Fibroblast of skin of left biceps (primary cell): ENCODE measurements around the gene DCDC1.

ENCODE experiments used
- DNase-seq, 2 experiments: peaks; one replicate each; pipeline ENCODE4 v3.0.0-alpha.2; 2013; ENCODE audit warnings: low read depth in 2 of 2

Gene DCDC1

GRCh38 chr11:30911247-30911646 is 458.3 kb downstream of the DCDC1 start:
- no peak for DNase-seq

- no peak for DNase-seq
These were observed 460.7 kb downstream of the DCDC1 start for GRCh38 chr11:30908857-30909256.

GRCh38 chr11:30908272-30908671 is 461.3 kb downstream of the DCDC1 start:
- no peak for DNase-seq

GRCh38 chr11:30902929-30903328 is 466.6 kb downstream of the DCDC1 start:
- no peak for DNase-seq

- DNase-seq: no peak
These were observed 474.5 kb downstream of the DCDC1 start for GRCh38 chr11:30895046-30895445.

GRCh38 chr11:30893318-30893717 is 476.2 kb downstream of the DCDC1 start:
- DNase-seq: no peak

- no peak for DNase-seq
These were observed 480.3 kb downstream of the DCDC1 start for GRCh38 chr11:30889143-30889794.

GRCh38 chr11:30879322-30880005 is 490.1 kb downstream of the DCDC1 start:
- no peak for DNase-seq

GRCh38 chr11:30878400-30878799 is 491.1 kb downstream of the DCDC1 start:
- DNase-seq: no peak

GRCh38 chr11:30876663-30877396 is 492.7 kb downstream of the DCDC1 start:
- DNase-seq: no peak

GRCh38 chr11:30876228-30876627 is 493.3 kb downstream of the DCDC1 start:
- no peak for DNase-seq

GRCh38 chr11:30875806-30876205 is 493.7 kb downstream of the DCDC1 start:
- DNase-seq: no peak

- no peak for DNase-seq
These were observed 495.5 kb downstream of the DCDC1 start for GRCh38 chr11:30873924-30874610.

- DNase-seq: no peak
These were observed 500.9 kb downstream of the DCDC1 start for GRCh38 chr11:30868626-30869081.

GRCh38 chr11:30863209-30863608 is 506.3 kb downstream of the DCDC1 start:
- DNase-seq: no peak

GRCh38 chr11:30861531-30861930 is 508.0 kb downstream of the DCDC1 start:
- no peak for DNase-seq

GRCh38 chr11:30861064-30861463 is 508.5 kb downstream of the DCDC1 start:
- no peak for DNase-seq

GRCh38 chr11:30860146-30860545 is 509.4 kb downstream of the DCDC1 start:
- no peak for DNase-seq

- DNase-seq: no peak
These were observed 509.9 kb downstream of the DCDC1 start for GRCh38 chr11:30859669-30860068.

- DNase-seq: no peak
These were observed 514.0 kb downstream of the DCDC1 start for GRCh38 chr11:30855383-30856006.

GRCh38 chr11:30853439-30853838 is 516.1 kb downstream of the DCDC1 start:
- DNase-seq: no peak

- DNase-seq: no peak
These were observed 516.9 kb downstream of the DCDC1 start for GRCh38 chr11:30852645-30853044.
